HG03571 (cell line): ENCODE measurements around the gene PARD3.

ENCODE experiments used
- ATAC-seq: cut with Tn5 transposase; IDR thresholded peaks from one replicate; pipeline ENCODE4 v1.9.1; 2021; ENCODE audit not compliant: unreplicated experiment

PARD3 gene

GRCh38 chr10:34507217-34507616, 307.9 kb downstream of the PARD3 start:
- no peak for ATAC-seq

GRCh38 chr10:34506786-34507185, 308.3 kb downstream of the PARD3 start:
- ATAC-seq, result no peak

- ATAC-seq, result no peak
These were observed 309.8 kb downstream of the PARD3 start for GRCh38 chr10:34505338-34505737.

- ATAC-seq, result no peak
These were observed 310.6 kb downstream of the PARD3 start for GRCh38 chr10:34504534-34504933.

- no peak for ATAC-seq
These were observed 311.4 kb downstream of the PARD3 start for GRCh38 chr10:34503704-34504103.

- no peak for ATAC-seq
These were observed 315.4 kb downstream of the PARD3 start for GRCh38 chr10:34499612-34500279.

GRCh38 chr10:34498821-34499220, 316.3 kb downstream of the PARD3 start:
- ATAC-seq, result no peak

GRCh38 chr10:34495938-34496337, 319.2 kb downstream of the PARD3 start:
- no peak for ATAC-seq

- ATAC-seq, result no peak
These were observed 321.1 kb downstream of the PARD3 start for GRCh38 chr10:34494012-34494411.

GRCh38 chr10:34492081-34492480, 323.0 kb downstream of the PARD3 start:
- no peak for ATAC-seq

GRCh38 chr10:34491678-34492077, 323.4 kb downstream of the PARD3 start:
- ATAC-seq, result no peak

GRCh38 chr10:34489973-34490745, 324.9 kb downstream of the PARD3 start:
- ATAC-seq, result no peak

- no peak for ATAC-seq
These were observed 325.7 kb downstream of the PARD3 start for GRCh38 chr10:34489411-34489810.

GRCh38 chr10:34488476-34489130, 326.5 kb downstream of the PARD3 start:
- no peak for ATAC-seq

- ATAC-seq, result no peak
These were observed 329.1 kb downstream of the PARD3 start for GRCh38 chr10:34486008-34486407.

- no peak for ATAC-seq
These were observed 330.9 kb downstream of the PARD3 start for GRCh38 chr10:34484164-34484563.

GRCh38 chr10:34480345-34480744, 334.8 kb downstream of the PARD3 start:
- ATAC-seq, result no peak

GRCh38 chr10:34479520-34480179, 335.4 kb downstream of the PARD3 start:
- ATAC-seq, result no peak

- no peak for ATAC-seq
These were observed 337.8 kb downstream of the PARD3 start for GRCh38 chr10:34477249-34477648.

- ATAC-seq, result no peak
These were observed 338.5 kb downstream of the PARD3 start for GRCh38 chr10:34476608-34477007.

GRCh38 chr10:34475786-34476185, 339.3 kb downstream of the PARD3 start:
- no peak for ATAC-seq

- no peak for ATAC-seq
These were observed 339.8 kb downstream of the PARD3 start for GRCh38 chr10:34475274-34475646.
